Femur (tissue), 1 donor: ENCODE data around the gene DFFA.
"Not testable (repeated sequence)": the region's sequence is repeated elsewhere in the genome, so short reads cannot be mapped to it uniquely, and the experiment has no call there.

Experiments used
- DNase-seq: peaks from one replicate; pipeline ENCODE4 v3.0.0-alpha.2; 2017

The DFFA gene

DNA sequence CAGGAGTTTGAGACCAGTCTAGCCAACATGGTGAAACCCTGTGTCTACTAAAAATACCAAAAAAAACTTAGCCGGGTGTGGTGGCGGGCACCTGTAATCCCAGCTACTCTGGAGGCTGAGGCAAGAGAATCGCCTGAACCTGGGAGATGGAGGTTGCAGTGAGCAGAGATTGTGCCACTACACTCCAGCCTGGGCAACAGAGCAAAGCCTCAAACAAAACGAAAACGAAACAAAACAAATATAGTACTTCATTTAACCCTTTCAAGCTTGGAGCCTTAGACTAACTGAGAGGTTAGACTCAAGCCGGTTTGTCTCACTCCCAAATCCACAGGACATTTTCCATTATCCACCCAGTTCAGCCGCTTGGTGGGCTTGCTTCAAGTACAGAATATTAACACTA, 14.9 kb downstream of the DFFA start:
- not testable (repeated sequence) for DNase-seq

- no peak for DNase-seq
Measured at GRCh38 chr1:10456661-10457060, 15.7 kb downstream of the DFFA start.

GRCh38 chr1:10456048-10456447, 16.3 kb downstream of the DFFA start:
- DNase-seq: no peak

DNA sequence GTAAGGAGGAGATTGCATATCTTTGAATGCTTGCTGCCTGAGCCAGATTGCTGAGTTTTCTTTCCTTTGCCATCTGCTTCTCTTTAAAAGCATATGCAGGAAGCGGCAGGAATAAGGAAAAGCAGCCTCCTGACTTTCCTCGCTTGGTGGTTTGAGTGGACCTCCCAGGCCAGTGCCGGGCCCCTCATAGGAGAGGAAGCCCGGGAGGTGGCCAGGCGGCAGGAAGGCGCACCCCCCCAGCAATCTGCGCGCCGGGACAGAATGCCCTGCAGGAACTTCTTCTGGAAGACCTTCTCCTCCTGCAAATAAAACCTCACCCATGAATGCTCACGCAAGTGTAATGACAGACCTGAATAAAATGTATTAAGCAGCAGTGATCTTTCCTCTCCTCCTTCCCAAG, 21.0 kb downstream of the DFFA start:
- peak; percentile 46 for DNase-seq

DNA sequence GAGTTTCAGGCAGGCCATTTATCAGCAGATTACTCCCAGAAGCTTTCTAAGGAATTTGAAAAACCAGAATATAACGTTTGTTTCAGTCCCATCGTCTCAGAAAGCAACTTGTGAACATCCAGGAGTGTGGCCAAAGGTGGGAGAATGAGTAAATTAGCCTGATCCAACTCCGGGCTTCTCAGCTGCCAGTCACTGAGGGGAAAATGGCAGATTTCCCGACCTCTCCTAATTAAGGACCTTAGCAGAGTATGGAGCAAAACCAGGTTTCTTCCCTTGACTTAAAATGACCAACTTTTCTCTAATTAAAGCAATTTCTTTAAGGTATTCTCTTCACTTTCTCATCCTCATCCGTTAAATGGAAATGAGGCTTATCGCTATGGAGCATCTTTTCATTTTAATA, 21.5 kb downstream of the DFFA start:
- DNase-seq: no peak

DNA sequence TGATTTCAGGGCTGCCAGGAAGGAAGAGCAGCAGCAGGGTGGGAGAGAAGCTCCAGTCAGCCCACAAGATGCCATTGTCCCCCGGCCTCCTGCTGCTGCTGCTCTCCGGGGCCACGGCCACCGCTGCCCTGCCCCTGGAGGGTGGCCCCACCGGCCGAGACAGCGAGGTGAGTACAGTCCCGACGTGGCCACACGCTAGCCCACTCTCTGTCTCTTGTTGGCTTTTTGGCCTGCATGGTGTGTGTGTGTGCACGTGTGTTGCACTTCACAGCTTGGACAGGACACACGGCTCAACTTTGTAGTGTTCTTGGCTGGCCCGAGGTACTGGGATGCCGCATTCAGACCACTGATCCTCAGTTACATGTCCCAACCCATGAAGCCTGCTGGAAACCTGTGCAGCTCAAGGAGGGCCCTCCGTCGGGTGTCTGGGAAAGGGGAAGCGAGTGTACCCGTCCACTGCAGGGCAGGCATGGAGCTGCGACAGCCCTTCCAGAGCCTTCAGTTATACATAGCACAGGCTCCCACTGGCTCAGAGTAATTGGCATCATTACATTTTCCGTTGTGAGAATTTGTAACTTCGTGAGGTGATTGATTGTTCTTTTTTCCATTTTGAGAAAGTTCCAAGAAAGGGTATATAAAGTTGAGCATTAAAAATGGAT, 22.0 kb downstream of the DFFA start:
- DNase-seq: peak; percentile 40

DNA sequence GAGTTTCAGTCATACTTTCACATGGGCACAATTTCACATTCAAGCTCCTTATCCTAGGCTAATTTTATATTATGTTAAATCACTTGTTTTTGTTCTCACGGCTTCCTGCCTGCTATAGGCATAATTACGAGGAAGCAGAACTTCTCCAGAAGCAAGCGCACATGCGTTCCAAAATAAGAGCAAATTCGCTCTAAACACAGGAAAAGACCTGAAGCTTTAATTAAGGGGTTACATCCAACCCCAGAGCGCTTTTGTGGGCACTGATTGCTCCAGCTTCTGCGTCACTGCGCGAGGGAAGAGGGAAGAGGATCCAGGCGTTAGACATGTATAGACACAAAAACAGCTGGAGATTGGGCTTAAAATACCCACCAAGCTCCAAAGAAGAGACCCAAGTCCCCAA, 22.6 kb downstream of the DFFA start, which contains the start of gene CORT:
TSS of gene CORT (plus strand) at position 281 of the 400 bp plus-strand sequence. CDS start 193 bp downstream, outside the sequence.
- DNase-seq: peak; percentile 37

DNA sequence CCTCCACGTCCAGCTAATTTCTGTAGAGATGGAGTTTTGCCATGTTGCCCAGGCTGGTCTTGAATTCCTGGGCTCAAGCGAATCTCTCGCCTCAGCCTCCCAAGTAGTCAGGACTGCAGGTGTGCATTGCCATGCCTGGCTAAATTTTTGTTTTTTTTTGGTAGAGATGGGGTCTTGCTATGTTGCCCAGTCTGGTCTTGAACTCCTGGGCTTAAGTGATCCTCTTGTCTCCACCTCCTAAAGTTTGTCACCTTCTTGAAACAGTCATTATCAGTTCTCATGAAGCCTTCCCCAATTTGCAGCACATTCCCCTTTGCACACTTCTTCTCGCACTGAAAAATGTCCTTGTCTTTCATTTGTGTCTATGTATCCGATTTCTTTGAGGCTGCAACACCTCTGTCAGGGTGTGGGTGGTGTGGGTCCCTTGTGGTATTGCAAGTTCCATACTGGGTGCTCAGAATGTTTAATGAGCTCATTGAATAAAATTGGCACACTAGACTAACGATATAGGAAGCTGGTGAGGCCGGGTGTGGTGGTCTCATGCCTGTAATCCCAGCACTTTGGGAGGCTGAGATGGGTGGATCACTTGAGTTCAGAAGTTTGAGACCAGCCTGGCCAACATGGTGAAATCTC, 25.4 kb downstream of the DFFA start:
- no peak for DNase-seq

DNA sequence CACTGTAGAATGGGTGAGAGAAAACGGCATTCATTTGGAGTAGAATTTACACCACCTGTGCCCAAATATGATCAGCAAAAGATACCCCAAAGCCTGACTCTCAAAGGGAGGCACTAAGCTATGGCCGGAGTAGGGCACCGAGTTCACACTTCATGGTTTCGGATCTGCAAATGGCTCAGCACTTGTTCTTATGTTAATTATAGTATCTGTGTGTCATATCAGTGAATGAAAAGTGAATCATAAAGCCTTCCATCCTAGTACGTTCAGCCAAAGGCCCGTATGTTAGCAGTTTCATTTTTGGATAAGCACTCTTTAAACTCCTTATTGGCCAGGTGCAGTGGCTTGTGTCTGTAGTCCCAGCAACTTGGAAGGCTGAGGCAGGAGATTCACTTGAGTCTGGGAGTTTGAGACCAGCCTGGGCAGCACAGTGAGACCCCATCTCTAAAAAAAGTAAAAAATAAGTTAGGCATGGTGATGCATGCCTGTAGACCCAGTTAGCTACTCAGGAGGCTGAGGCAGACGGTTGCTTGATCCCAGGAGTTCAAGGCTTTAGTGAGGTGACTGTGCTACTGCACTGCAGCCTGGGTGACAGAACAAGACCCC, 27.4 kb downstream of the DFFA start:
- no peak for DNase-seq

DNA sequence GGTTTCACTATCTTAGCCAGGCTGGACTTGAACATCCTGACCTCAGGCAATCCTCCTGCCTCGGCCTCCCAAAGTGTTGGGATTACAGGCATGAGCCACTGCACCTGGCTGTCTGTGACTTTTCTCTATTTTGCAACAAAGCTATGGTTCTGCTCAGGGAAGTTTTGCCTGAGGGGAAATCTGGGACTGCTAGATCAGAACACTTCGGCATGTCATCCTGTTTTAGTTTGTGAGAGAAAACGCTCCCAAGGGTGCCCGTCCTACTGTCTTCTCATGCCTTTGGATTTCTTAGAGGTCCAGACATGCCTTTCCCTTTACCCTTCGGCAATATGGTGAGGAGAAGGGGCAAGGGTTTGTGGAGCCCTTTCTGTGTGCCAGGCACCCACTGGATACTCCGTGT, 28.1 kb downstream of the DFFA start:
- DNase-seq: no peak

- no peak for DNase-seq
Measured at GRCh38 chr1:10440794-10441193, 31.5 kb downstream of the DFFA start.

GRCh38 chr1:10440305-10440704, 32.0 kb downstream of the DFFA start:
- no peak for DNase-seq

DNA sequence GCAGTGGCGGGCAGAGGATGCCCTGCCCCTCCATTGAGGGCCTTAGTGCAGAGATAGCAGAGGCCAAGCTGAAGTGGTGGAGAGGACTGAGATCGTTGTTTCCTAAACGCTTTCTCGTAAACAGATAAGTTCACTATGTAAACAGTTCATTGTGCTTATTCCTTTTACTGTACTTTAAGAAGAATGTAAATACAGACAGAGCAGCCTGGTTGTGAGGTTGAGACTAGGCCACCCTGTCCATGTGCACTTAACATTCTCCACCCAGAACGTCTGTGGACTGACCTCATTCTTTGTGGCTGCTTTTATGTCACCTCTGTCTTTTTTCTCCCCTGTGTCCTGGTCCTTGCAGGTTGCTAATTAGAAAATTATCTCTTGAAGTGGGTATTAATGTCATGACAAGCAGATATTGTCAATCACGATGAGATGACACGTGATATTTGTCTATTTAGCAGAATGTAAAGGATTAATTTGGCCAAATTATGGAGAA, 33.6 kb downstream of the DFFA start:
- DNase-seq: no peak

DNA sequence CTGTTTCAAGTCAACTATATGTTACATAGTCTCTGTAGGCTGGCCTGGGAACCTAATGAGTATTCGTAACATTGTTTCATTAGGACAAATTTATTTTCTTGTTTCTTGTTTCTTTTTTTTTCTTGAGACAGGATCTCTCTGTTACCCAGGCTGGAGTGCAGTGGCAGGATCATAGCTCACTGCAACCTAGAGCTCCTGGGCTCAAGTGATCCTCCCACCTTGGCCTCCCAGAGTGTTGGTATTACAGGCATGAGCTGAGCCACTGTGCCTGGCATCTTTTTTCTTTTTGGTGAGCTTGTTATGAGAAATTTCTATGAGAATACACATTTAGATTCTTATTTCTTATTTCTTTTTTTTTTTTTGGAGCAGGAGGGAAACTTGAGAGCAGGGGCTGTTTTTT, 35.3 kb downstream of the DFFA start:
- no peak for DNase-seq

- no peak for DNase-seq
Measured at GRCh38 chr1:10434590-10434989, 37.7 kb downstream of the DFFA start.

DNA sequence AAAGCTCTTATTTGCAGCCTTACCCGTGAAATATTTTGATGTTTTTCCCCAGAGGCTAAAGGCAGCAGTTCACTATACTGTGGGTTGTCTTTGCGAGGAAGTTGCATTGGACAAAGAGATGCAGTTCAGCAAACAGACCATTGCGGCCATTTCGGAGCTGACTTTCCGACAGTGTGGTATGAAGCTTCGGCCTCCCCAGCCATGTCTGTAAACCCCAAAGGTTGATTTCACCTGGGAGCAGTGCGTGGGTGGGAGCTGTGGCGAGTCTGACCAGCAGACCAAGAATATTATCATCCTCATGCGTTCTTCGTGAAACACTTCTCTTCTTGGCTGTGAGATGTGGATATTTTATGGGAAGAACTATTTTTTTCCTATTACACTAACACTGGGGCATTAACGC, 38.5 kb downstream of the DFFA start:
- no peak for DNase-seq

- no peak for DNase-seq
Measured at GRCh38 chr1:10432910-10433700, 39.2 kb downstream of the DFFA start.

DNA sequence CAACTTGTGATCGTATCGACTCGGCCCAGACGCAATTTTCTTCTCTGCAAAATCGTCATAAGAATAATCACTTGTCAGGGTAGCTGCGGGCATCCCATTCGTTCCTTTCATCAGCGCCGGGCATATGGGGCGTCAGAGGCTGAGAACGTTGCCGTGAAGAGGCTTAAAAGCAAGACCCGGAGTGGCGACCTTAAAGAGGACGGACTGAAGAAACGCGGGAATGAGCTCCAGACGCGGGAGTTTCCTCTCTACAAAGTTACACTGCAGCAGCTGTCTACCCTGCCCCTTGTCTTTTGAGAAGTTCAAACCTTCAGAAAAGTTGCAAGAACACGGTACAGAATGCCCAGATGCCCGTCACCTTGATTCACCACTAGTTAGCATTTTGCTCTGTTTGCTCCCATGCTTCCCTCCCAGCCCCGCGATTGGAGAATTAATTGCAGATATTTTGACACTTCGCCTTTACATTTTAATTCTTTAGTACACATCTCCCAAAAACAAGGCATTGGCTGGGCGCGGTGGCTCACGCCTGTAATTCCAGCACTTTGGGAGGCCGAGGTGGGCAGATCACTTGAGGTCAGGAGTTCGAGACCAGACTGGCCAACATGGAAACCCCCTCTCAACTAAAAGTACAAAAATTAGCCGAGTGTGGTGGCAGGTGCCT, 41.1 kb downstream of the DFFA start:
- DNase-seq: no peak

DNA sequence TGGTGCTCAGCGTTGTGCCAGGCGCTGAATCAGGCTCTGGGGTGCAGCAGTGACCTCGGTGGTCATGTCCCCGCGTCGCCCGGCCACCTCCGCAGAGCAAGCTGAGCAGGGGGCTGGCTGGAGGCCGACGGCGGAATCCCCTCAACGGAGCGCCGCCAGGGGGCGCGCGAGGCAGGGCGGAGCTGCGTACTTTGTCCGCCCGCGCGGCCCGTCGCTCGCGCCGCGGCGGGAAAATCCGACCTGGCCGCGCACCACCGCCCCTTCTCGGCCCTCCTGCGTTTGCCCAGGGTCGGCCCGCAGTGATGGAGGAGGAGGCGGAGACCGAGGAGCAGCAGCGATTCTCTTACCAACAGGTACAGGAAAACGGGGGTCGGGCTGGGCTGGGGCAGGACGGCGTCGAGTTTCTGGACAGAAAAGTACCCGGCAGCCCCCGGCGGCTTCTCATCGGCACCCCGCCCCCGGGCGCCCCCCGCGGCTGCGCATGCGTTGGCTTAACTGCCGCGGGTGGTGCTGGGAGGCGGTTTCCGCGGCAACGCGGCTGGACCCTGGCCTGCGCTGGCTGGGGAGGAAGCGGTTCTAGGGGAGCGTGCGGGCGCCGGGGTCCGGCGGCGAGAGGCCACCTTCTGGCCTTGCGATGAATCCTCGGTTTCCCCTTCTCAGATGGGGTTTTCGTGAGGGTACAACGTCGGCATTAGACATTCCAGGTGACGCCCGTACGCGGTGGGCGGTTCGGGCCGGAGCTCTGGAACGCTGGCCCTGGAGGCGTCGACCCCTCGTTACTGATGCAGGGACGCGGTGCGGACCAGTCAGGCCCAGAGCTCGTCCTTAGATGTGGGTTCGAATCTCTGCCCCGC, 41.9 kb downstream of the DFFA start, which contains the start of gene CENPS:
TSS of gene CENPS (plus strand) at position 218 of the 854 bp plus-strand sequence. CDS start at position 303, 85 bp downstream.
- DNase-seq: peak; percentile 96

GRCh38 chr1:10429868-10430215, 42.5 kb downstream of the DFFA start:
- DNase-seq: no peak

- no peak for DNase-seq
Measured at GRCh38 chr1:10428984-10429383, 43.3 kb downstream of the DFFA start.

DNA sequence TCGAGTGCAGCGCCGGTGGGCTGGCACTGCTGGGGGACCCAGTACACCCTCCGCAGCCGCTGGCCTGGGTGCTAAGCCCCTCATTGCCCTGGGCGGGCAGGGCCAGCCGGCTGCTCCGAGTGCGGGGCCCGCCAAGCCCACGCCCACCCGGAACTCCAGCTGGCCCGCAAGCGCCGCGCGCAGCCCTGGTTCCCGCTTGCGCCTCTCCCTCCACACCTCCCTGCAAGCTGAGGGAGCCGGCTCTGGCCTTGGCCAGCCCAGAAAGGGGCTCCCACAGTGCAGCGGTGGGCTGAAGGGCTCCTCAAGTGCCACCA, 45.8 kb downstream of the DFFA start:
- DNase-seq: not testable (repeated sequence)
